ENCODE results near the gene NAT14.
"Not testable (repeated sequence)": the region's sequence is repeated elsewhere in the genome, so short reads cannot be mapped to it uniquely, and the experiment has no call there.

NAT14 gene

GRCh38 chr19:55492362-55492944 is 7.5 kb downstream of the NAT14 start:
- H3K4me3 ChIP-seq (replicated peaks; ENCODE audit: low read depth, low read length): no peak overlapping the region
- no peak for DNase-seq (ENCODE audit: extremely low read depth, low read depth)
- no peak for TF ChIP-seq CTCF (IDR thresholded peaks at IDR 0.05; ENCODE audit: low read depth, low read length, missing control alignments)

- no peak for TF ChIP-seq CTCF (IDR thresholded peaks at IDR 0.05; ENCODE audit: low read depth, low read length, missing control alignments)
- no peak overlapping the region for H3K4me3 ChIP-seq (replicated peaks; ENCODE audit: low read depth, low read length)
- no peak for DNase-seq (ENCODE audit: extremely low read depth, low read depth)
Measured at GRCh38 chr19:55493052-55493644, 8.2 kb downstream of the NAT14 start.

GRCh38 chr19:55493645-55494171 is 8.7 kb downstream of the NAT14 start:
- no peak for TF ChIP-seq CTCF (IDR thresholded peaks at IDR 0.05; ENCODE audit: low read depth, low read length, missing control alignments)
- no peak for DNase-seq (ENCODE audit: extremely low read depth, low read depth)
- H3K4me3 ChIP-seq (replicated peaks; ENCODE audit: low read depth, low read length): no peak overlapping the region

- no peak for DNase-seq (ENCODE audit: extremely low read depth, low read depth)
- TF ChIP-seq CTCF (IDR thresholded peaks at IDR 0.05; ENCODE audit: low read depth, low read length, missing control alignments): no peak
- H3K4me3 ChIP-seq (replicated peaks; ENCODE audit: low read depth, low read length): no peak overlapping the region
Measured at GRCh38 chr19:55494172-55494761, 9.3 kb downstream of the NAT14 start.

GRCh38 chr19:55495646-55496349 is 10.8 kb downstream of the NAT14 start:
- DNase-seq (ENCODE audit: extremely low read depth, low read depth): no peak
- H3K4me3 ChIP-seq (replicated peaks; ENCODE audit: low read depth, low read length): no peak overlapping the region
- TF ChIP-seq CTCF (IDR thresholded peaks at IDR 0.05; ENCODE audit: low read depth, low read length, missing control alignments): no peak

- H3K4me3 ChIP-seq (replicated peaks; ENCODE audit: low read depth, low read length); DNase-seq (ENCODE audit: extremely low read depth, low read depth): not testable (repeated sequence)
Measured at GRCh38 chr19:55496820-55497219, 11.8 kb downstream of the NAT14 start.

GRCh38 chr19:55497763-55498162 is 12.8 kb downstream of the NAT14 start:
- no peak for DNase-seq (ENCODE audit: extremely low read depth, low read depth)
- no peak overlapping the region for H3K4me3 ChIP-seq (replicated peaks; ENCODE audit: low read depth, low read length)
- no peak for TF ChIP-seq CTCF (IDR thresholded peaks at IDR 0.05; ENCODE audit: low read depth, low read length, missing control alignments)
